ENCODE data around the gene RIOK2. TPM values are rescaled to one million over a fixed set of nuclear protein-coding genes. Genes with fewer than 3 reads are reported as not detected.

The RIOK2 gene
- 35.0 and 35.8 TPM in 2 replicates for total RNA-seq (2021; fragmentation: NEBNext Ultra II Directional; extraction: Animal tissue kit (Norgen Biotek cat#: 25700))
- 2.7 and 5.4 TPM in 2 replicates for polyA plus RNA-seq (2011; rRNA removed)
- polyA plus RNA-seq (2011; cell fraction: cytosol; rRNA removed) = 8.2 TPM
- polyA plus RNA-seq (2011; cell fraction: nucleus; rRNA removed) = 7.7 TPM
- polyA plus RNA-seq (2012, experiment 1 of 2) = 18.6 to 39.7 TPM (median 24.2 TPM) in 4 replicates
- 0.97 TPM for polyA plus RNA-seq (2012, experiment 2 of 2)
- 19.2 TPM for polyA plus RNA-seq (2013, experiment 1 of 2)
- polyA plus RNA-seq (2013, experiment 2 of 2) = 23.2 TPM
- polyA minus RNA-seq (2011; rRNA and poly(A)+ RNA removed) = 12.8 and 19.1 TPM in 2 replicates
- polyA minus RNA-seq (2011; cell fraction: cytosol; rRNA and poly(A)+ RNA removed) = 12.8 TPM
- polyA minus RNA-seq (2011; cell fraction: nucleus; rRNA and poly(A)+ RNA removed) = 37.9 TPM
- long read RNA-seq, experiment 1, transcript RIOK2-201 (10 exons, 3,922 nt) = major isoform, 6 of 25 reads
- long read RNA-seq, experiment 1, partial matches to known transcripts = 13 of 25 reads
- long read RNA-seq, experiment 1, other reads (novel, unspliced or antisense) = 6 of 25 reads
- long read RNA-seq, experiment 2, transcript RIOK2-201 (10 exons, 3,922 nt) = major isoform, 57 of 64 reads
- long read RNA-seq, experiment 2, partial matches to known transcripts = 0 of 64 reads
- long read RNA-seq, experiment 2, other reads (novel, unspliced or antisense) = 5 of 64 reads

GRCh38 chr5:97183100-97183929 lies at the start of gene RIOK2:
TSS of gene RIOK2 (minus strand) at chr5:97183247. CDS start at chr5:97183191, 56 bp downstream.
- WGBS, 2 experiments (ENCODE audit: extremely low coverage in 1 of 2, insufficient coverage in 1 of 2, insufficient read length in 1 of 2, insufficient replicate concordance in 2 of 2, low coverage in 1 of 2, low lambda C conversion rate in 2 of 2, missing lambda C conversion rate in 1 of 2) = 2% methylated on average over 44 of the region's 44 CpGs; no CpG with 5 or more reads in 1 of the 2 experiments
- TF ChIP-seq RFX5 (IDR thresholded peaks at IDR 0.05; ENCODE audit: borderline replicate concordance, low read depth, low read length) (no peak), ATF3 (IDR thresholded peaks at IDR 0.05; ENCODE audit: insufficient read depth, low read depth, low read length) (peak; percentile 74; the same call in 1 of the 2 replicates), TCF12 (IDR thresholded peaks at IDR 0.05; ENCODE audit: low read depth, low read length) (peak; percentile 66; the same call in 1 of the 2 replicates), POU5F1 (IDR thresholded peaks at IDR 0.05; ENCODE audit: low read depth, low read length) (no peak), MAX (IDR thresholded peaks at IDR 0.05) (peak; percentile 100), TAF1 (IDR thresholded peaks at IDR 0.05; ENCODE audit: low read depth, low read length) (peak; percentile 84)

More at GRCh38 chr5:97183100-97183929, at the start of gene RIOK2:
- H2BK120ac ChIP-seq (replicated peaks; ENCODE audit: low read depth, low read length) = peak within 1 kb of the TSS; percentile 12
- peak within 1 kb of the TSS; percentile 34 for H3K56ac ChIP-seq (replicated peaks; ENCODE audit: insufficient read length, low read depth, low read length)
- DNase-seq (ENCODE audit: low read depth in 1 of 2, low spot score in 2 of 2) (peak; percentile 87 to 88), FAIRE-seq (peak; percentile 73)
- peak within 1 kb of the TSS; percentile 91 for H3K27ac ChIP-seq (ENCODE audit: low read depth, low read length)
- H3K27me3 ChIP-seq (replicated peaks in 1 of 4; ENCODE audit: control insufficient read depth in 3 of 4, extremely low read depth in 1 of 4, insufficient read depth in 3 of 4, low read length in 3 of 4) = peaks cover 0 to 8% (median 6%) of the 10 kb centered on the region in 4 experiments; a peak in 5 of 7 replicates
- no peak within 1 kb of the TSS for H3K23ac ChIP-seq (ENCODE audit: insufficient read length)
- no peaks in the 10 kb centered on the region for H3K79me1 ChIP-seq (ENCODE audit: low read depth, low read length)
- peak within 1 kb of the TSS; percentile 68 to 77 for H3K4me2 ChIP-seq (ENCODE audit: insufficient read depth in 1 of 2, low read depth in 2 of 2, low read length in 2 of 2)
- no peak within 1 kb of the TSS for H3K14ac ChIP-seq (ENCODE audit: insufficient read length)
- peak within 1 kb of the TSS; percentile 98 for H2AFZ ChIP-seq (ENCODE audit: low read length)
- H3K18ac ChIP-seq (ENCODE audit: extremely low read depth, low read length) = peak within 1 kb of the TSS; percentile 76
- peaks cover 0 to 15% (median 7%) of the 10 kb centered on the region in 4 experiments; a peak in 6 of 8 replicates for H3K36me3 ChIP-seq (ENCODE audit: control insufficient read depth in 2 of 4, insufficient read depth in 4 of 4, low read length in 3 of 4)
- H3K79me2 ChIP-seq (ENCODE audit: control insufficient read depth in 1 of 2, insufficient read depth in 2 of 2, low read length in 2 of 2) = peaks cover 0 to 33% of the 10 kb centered on the region in 2 experiments; a peak in 3 of 4 replicates
- no peak within 1 kb of the TSS for H3K4ac ChIP-seq (replicated peaks; ENCODE audit: insufficient read length, low read depth, low read length)
- POLR2A ChIA-PET (ENCODE audit: partially characterized antibody) = interaction anchor here (0.6 to 1.1 kb wide), 3 partner anchors 10 to 439 kb away, joined by 3 read pairs; no protein-coding TSS in a partner anchor
- H2BK20ac ChIP-seq (ENCODE audit: low read length) = no peak within 1 kb of the TSS
- H2BK12ac ChIP-seq (ENCODE audit: low read depth, low read length) = no peak within 1 kb of the TSS; the same call in 1 of the 2 replicates
- peak within 1 kb of the TSS; percentile 90; the same call in 1 of the 2 replicates for H4K8ac ChIP-seq (ENCODE audit: extremely low read depth, insufficient read depth, low read length)
- no peaks in the 10 kb centered on the region for H3K9me3 ChIP-seq (ENCODE audit: insufficient read depth in 2 of 2, low read depth in 1 of 2, low read length in 1 of 2)
- peak within 1 kb of the TSS; percentile 87 for H4K5ac ChIP-seq (ENCODE audit: insufficient read length, low read depth, low read length)
- CTCF ChIA-PET (ENCODE audit: partially characterized antibody) = interaction anchor here (1.0 kb wide), 1 partner anchor 11 kb away, joined by 3 read pairs; no protein-coding TSS in a partner anchor
- H2BK5ac ChIP-seq (ENCODE audit: low read depth, low read length) = peak within 1 kb of the TSS; percentile 77
- H3K9ac ChIP-seq (replicated peaks in 1 of 4; ENCODE audit: extremely low read depth in 1 of 4, low read depth in 3 of 4, low read length in 3 of 4) = peak within 1 kb of the TSS; percentile 83 to 98 (median 86)
- 0 out of 2 replicates have a peak, but pooled peaks cover 6% of the 10 kb centered on the region for H3K23me2 ChIP-seq (ENCODE audit: low read depth, low read length)
- H3K4me3 ChIP-seq (ENCODE audit: extremely low read depth in 1 of 4, insufficient read depth in 2 of 4, low read depth in 3 of 4, low read length in 4 of 4) = peak within 1 kb of the TSS; percentile 93 to 97 (median 96)
- H2BK15ac ChIP-seq (ENCODE audit: low read length) = 0 out of 2 replicates have a peak within 1 kb of the TSS, but pooled peaks have one; percentile 1
- peaks cover 0 to 4% (median 0%) of the 10 kb centered on the region in 4 experiments; a peak in 1 of 7 replicates for H3K4me1 ChIP-seq (replicated peaks in 1 of 4; ENCODE audit: control insufficient read depth in 3 of 4, insufficient read depth in 4 of 4, low read length in 3 of 4)
- H2AK5ac ChIP-seq (ENCODE audit: low read depth, low read length) = no peak within 1 kb of the TSS; the same call in 1 of the 2 replicates
- H4K20me1 ChIP-seq (replicated peaks in 1 of 2; ENCODE audit: control insufficient read depth in 1 of 2, insufficient read depth in 2 of 2, low read length in 2 of 2) = no peaks in the 10 kb centered on the region
- peak within 1 kb of the TSS; percentile 80 for H4K91ac ChIP-seq (replicated peaks; ENCODE audit: insufficient read length, low read length)
